Measurements from ENCODE around the gene SHROOM1. TPM values are rescaled to one million over a fixed set of nuclear protein-coding genes. Genes with fewer than 3 reads are reported as not detected.
A peak's percentile ranks its signal among the peaks of the same experiment; 100 is the strongest.

SHROOM1 gene
- total and polyA plus RNA-seq, 9 of the 15 experiments (the other 6 are each of a cell fraction or from before 2014, with no cell fraction given), result 0.44 to 26.5 (median 11.9) TPM

GRCh38 chr5:132773601-132774355, 56.7 kb downstream of the SHROOM1 start (continued):
- no peak for TF ChIP-seq SRSF9 (IDR thresholded peaks at IDR 0.05; ENCODE audit: borderline replicate concordance, low read depth, low read length)
- no peak for TF ChIP-seq MLLT1 (IDR thresholded peaks at IDR 0.05)
- TF ChIP-seq NR2C2 (CRISPR knock-in tag; IDR thresholded peaks at IDR 0.05), result 0 out of 2 replicates have a peak, but pooled peaks have one; percentile 14
- TF ChIP-seq NR2C2 (tag; IDR thresholded peaks at IDR 0.05), result no peak
- no peak for TF ChIP-seq RERE (CRISPR knock-in tag; IDR thresholded peaks at IDR 0.05; ENCODE audit: borderline replicate concordance)
- peak; percentile 56 for TF ChIP-seq SMARCA4 (IDR thresholded peaks at IDR 0.05)
- no peak for TF ChIP-seq ZC3H8 (IDR thresholded peaks at IDR 0.05)
- TF ChIP-seq, protein P1, sequence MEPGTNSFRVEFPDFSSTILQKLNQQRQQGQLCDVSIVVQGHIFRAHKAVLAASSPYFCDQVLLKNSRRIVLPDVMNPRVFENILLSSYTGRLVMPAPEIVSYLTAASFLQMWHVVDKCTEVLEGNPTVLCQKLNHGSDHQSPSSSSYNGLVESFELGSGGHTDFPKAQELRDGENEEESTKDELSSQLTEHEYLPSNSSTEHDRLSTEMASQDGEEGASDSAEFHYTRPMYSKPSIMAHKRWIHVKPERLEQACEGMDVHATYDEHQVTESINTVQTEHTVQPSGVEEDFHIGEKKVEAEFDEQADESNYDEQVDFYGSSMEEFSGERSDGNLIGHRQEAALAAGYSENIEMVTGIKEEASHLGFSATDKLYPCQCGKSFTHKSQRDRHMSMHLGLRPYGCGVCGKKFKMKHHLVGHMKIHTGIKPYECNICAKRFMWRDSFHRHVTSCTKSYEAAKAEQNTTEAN (CRISPR knock-in tag; IDR thresholded peaks at IDR 0.05), result no peak
- no peak for TF ChIP-seq CC2D1A (IDR thresholded peaks at IDR 0.05)
- no peak for TF ChIP-seq ZNF133 (CRISPR knock-in tag; IDR thresholded peaks at IDR 0.05)
- peak; percentile 57; the same call in 1 of the 2 replicates for TF ChIP-seq HDAC2 (IDR thresholded peaks at IDR 0.05)
- peak; percentile 73 for TF ChIP-seq DPF2 (IDR thresholded peaks at IDR 0.05)
- no peak for TF ChIP-seq NFRKB (IDR thresholded peaks at IDR 0.05; ENCODE audit: low read depth)
- no peak for TF ChIP-seq GTF3C2 (IDR thresholded peaks at IDR 0.05; ENCODE audit: borderline replicate concordance, extremely low read depth, insufficient read length)
- no peak for TF ChIP-seq GTF2E2 (tag; IDR thresholded peaks at IDR 0.05)
- no peak for TF ChIP-seq MED1 (CRISPR knock-in tag; IDR thresholded peaks at IDR 0.05; ENCODE audit: borderline replicate concordance)
- TF ChIP-seq MCM3 (IDR thresholded peaks at IDR 0.05), result no peak
- TF ChIP-seq HNRNPLL (IDR thresholded peaks at IDR 0.05; ENCODE audit: low read depth, low read length, poor library complexity, severe bottlenecking), result no peak
- TF ChIP-seq ZFX (CRISPR knock-in tag; IDR thresholded peaks at IDR 0.05), result no peak

Data from K562 (cell line).